CD14-positive monocyte (primary cell): ENCODE data around the gene CMTM4. TPM values are rescaled to one million over a fixed set of nuclear protein-coding genes. Genes with fewer than 3 reads are reported as not detected.

Source experiments
- DNase-seq, 3 donors: peaks; one replicate each; pipeline ENCODE4 v3.0.0-alpha.2; 2011 to 2022
- H2AFZ ChIP-seq: 2 replicates; pipeline ENCODE4 v1.6.0; 2012; ENCODE audit warnings: mild to moderate bottlenecking, low read depth, low read length, inconsistent platforms; ENCODE audit not compliant: insufficient read depth, poor library complexity, severe bottlenecking
- H3K27ac ChIP-seq, 2 donors: 1 replicate in 1 of 2; 2 replicates in 1 of 2; pipeline ENCODE4 v1.5.1; 2012 to 2013; ENCODE audit warnings: low read length in 2 of 2, control low read depth in 1 of 2, inconsistent platforms in 1 of 2, low read depth in 1 of 2, mild to moderate bottlenecking in 1 of 2
- H3K27me3 ChIP-seq, 2 donors: one replicate each; pipeline versions ENCODE4 v1.6.0 to v1.6.1; 2011 to 2013; ENCODE audit warnings: low read length in 2 of 2; ENCODE audit not compliant: control insufficient read depth in 2 of 2, insufficient read depth in 2 of 2
- H3K36me3 ChIP-seq, 2 donors: replicated peaks in 1 of 2; 1 replicate in 1 of 2; 2 replicates in 1 of 2; pipeline versions ENCODE4 v1.5.1 to v1.6.1; 2012 to 2013; ENCODE audit warnings: low read length in 2 of 2, control low read depth in 1 of 2, inconsistent platforms in 1 of 2, mild to moderate bottlenecking in 1 of 2; ENCODE audit not compliant: insufficient read depth in 2 of 2, control insufficient read depth in 1 of 2
- H3K4me1 ChIP-seq, 2 donors: 1 replicate in 1 of 2; 2 replicates in 1 of 2; pipeline versions ENCODE4 v1.5.1 to v1.6.1; 2012 to 2013; ENCODE audit warnings: low read length in 2 of 2, control low read depth in 1 of 2, inconsistent platforms in 1 of 2, mild to moderate bottlenecking in 1 of 2, moderate library complexity in 1 of 2; ENCODE audit not compliant: insufficient read depth in 2 of 2, control insufficient read depth in 1 of 2
- H3K4me2 ChIP-seq: replicated peaks from 2 replicates; pipeline ENCODE3; 2012; ENCODE audit warnings: low read length, moderate library complexity, mild to moderate bottlenecking; ENCODE audit not compliant: poor library complexity, severe bottlenecking; ENCODE audit errors: extremely low read depth
- H3K4me3 ChIP-seq, 3 experiments: fragments of 200-600 bp in 1 of 3; sonication (generic) in 1 of 3; replicated peaks in 1 of 3; 1 replicate in 2 of 3; 2 replicates in 1 of 3; pipeline ENCODE4 v1.5.1; 2011 to 2013; ENCODE audit warnings: low read length in 3 of 3, mild to moderate bottlenecking in 3 of 3, control low read depth in 2 of 3, low read depth in 2 of 3, inconsistent platforms in 1 of 3, moderate library complexity in 1 of 3
- H3K79me2 ChIP-seq: 2 replicates; pipeline ENCODE4 v1.6.0; 2012; ENCODE audit warnings: mild to moderate bottlenecking, control low read depth, inconsistent platforms, low read length, moderate library complexity; ENCODE audit not compliant: insufficient read depth
- H3K9ac ChIP-seq: 2 replicates; pipeline ENCODE4 v1.6.0; 2017; ENCODE audit warnings: low read length, mild to moderate bottlenecking; ENCODE audit not compliant: insufficient read depth, poor library complexity, severe bottlenecking
- H3K9me3 ChIP-seq, 2 donors: replicated peaks in 1 of 2; 1 replicate in 1 of 2; 2 replicates in 1 of 2; pipeline versions ENCODE4 v1.5.1 to v1.6.1; 2012 to 2013; ENCODE audit warnings: low read length in 2 of 2, control low read depth in 1 of 2; ENCODE audit not compliant: control insufficient read depth in 1 of 2, insufficient read depth in 1 of 2
- H4K20me1 ChIP-seq: 2 replicates; pipeline ENCODE4 v1.6.0; 2012; ENCODE audit warnings: mild to moderate bottlenecking, low read length, control low read depth, moderate library complexity; ENCODE audit not compliant: insufficient read depth
- H3K27ac Mint-ChIP-seq, 7 donors: one replicate each; pipeline ENCODE4 v1.8.0; 2020; ENCODE audit warnings: mild to moderate bottlenecking in 7 of 7, mixed read lengths in 7 of 7, moderate library complexity in 6 of 7, inconsistent platforms in 2 of 7
- H3K27me3 Mint-ChIP-seq, 3 donors: one replicate each; pipeline ENCODE4 v1.8.0; 2021 to 2022; ENCODE audit warnings: low read depth in 3 of 3, mild to moderate bottlenecking in 3 of 3, mixed read lengths in 3 of 3, moderate library complexity in 3 of 3, inconsistent platforms in 1 of 3
- H3K36me3 Mint-ChIP-seq, 2 donors: one replicate each; pipeline ENCODE4 v1.8.0; 2020; ENCODE audit warnings: mixed read lengths in 2 of 2, inconsistent platforms in 1 of 2, mild to moderate bottlenecking in 1 of 2
- H3K4me1 Mint-ChIP-seq: one replicate; pipeline ENCODE4 v1.8.0; 2020; ENCODE audit warnings: mild to moderate bottlenecking, mixed read lengths
- H3K4me3 Mint-ChIP-seq, 2 donors: one replicate each; pipeline ENCODE4 v1.8.0; 2020; ENCODE audit warnings: mild to moderate bottlenecking in 2 of 2, mixed read lengths in 2 of 2, moderate library complexity in 1 of 2
- H3K9me3 Mint-ChIP-seq, 7 donors: one replicate each; pipeline ENCODE4 v1.8.0; 2020 to 2022; ENCODE audit warnings: mixed read lengths in 7 of 7, mild to moderate bottlenecking in 6 of 7, moderate library complexity in 6 of 7, inconsistent platforms in 2 of 7
- WGBS: methylation state at CpG from one replicate; pipeline ENCODE4 v1.1.5; 2013; ENCODE audit warnings: missing lambda C conversion rate; ENCODE audit not compliant: insufficient coverage; 5-methylcytosine and 5-hydroxymethylcytosine counted together
- intact Hi-C, 2 donors: fragments of 100-400 bp; cut with micrococcal nuclease; formaldehyde crosslinking; loops; one replicate each; pipeline versions ENCODE4 v1.15.0 to v1.15.1; 2023
- polyA plus RNA-seq, 3 donors: library from polyadenylated mRNA; depleted of rRNA in 1 of 3; unstranded in 2 of 3; stranded (reverse) in 1 of 3; fragments of 300-500 nt in 2 of 3; fragments of >200 nt in 1 of 3; fragmentation: Illumina TruSeq in 2 of 3; gene quantifications; 1 replicate in 2 of 3; 2 replicates in 1 of 3; pipeline ENCODE4 v1.2.3, GENCODE V29; 2012 to 2021
- TF ChIP-seq, protein P1 (sequence below): fragments of 200-600 bp; IDR thresholded peaks from one replicate; pipeline ENCODE4 v1.8.0; 2022; ENCODE audit warnings: antibody characterized with exemption, mild to moderate bottlenecking

The CMTM4 gene
- polyA plus RNA-seq, 3 donors, result 0.41 to 21.2 (median 0.45) TPM

- H3K27ac ChIP-seq, result no peak overlapping the region
- H3K79me2 ChIP-seq, result no peaks in the 10 kb centered on the region
- H3K27ac Mint-ChIP-seq, result peak overlapping the region in 1 of 7 donors; percentile 77
- H3K4me3 ChIP-seq, result no peak overlapping the region
- DNase-seq, result no peak
- peaks cover 18 to 20% of the 10 kb centered on the region in 2 donors for H3K27me3 ChIP-seq
- H3K4me2 ChIP-seq, result no peak overlapping the region
- intact Hi-C loops, result no loop called here
- H3K27me3 Mint-ChIP-seq, result peaks cover 19 to 25% (median 22%) of the 10 kb centered on the region in 3 donors
- no peak overlapping the region for H2AFZ ChIP-seq
- H3K9ac ChIP-seq, result no peak overlapping the region
- H3K9me3 Mint-ChIP-seq, result peaks cover 0 to 11% (median 4%) of the 10 kb centered on the region in 7 donors
- H3K36me3 Mint-ChIP-seq, result peaks cover 36 to 40% of the 10 kb centered on the region in 2 donors
- H3K4me1 ChIP-seq, result peaks cover 14 to 19% of the 10 kb centered on the region in 2 donors
- WGBS, result no CpG with 5 or more reads among the region's 1 CpG
- peaks cover 35% of the 10 kb centered on the region for H3K4me1 Mint-ChIP-seq
- TF ChIP-seq, protein P1, sequence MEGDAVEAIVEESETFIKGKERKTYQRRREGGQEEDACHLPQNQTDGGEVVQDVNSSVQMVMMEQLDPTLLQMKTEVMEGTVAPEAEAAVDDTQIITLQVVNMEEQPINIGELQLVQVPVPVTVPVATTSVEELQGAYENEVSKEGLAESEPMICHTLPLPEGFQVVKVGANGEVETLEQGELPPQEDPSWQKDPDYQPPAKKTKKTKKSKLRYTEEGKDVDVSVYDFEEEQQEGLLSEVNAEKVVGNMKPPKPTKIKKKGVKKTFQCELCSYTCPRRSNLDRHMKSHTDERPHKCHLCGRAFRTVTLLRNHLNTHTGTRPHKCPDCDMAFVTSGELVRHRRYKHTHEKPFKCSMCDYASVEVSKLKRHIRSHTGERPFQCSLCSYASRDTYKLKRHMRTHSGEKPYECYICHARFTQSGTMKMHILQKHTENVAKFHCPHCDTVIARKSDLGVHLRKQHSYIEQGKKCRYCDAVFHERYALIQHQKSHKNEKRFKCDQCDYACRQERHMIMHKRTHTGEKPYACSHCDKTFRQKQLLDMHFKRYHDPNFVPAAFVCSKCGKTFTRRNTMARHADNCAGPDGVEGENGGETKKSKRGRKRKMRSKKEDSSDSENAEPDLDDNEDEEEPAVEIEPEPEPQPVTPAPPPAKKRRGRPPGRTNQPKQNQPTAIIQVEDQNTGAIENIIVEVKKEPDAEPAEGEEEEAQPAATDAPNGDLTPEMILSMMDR, result no peak
- H3K9me3 ChIP-seq, result peaks cover 0 to 6% of the 10 kb centered on the region in 2 donors
- peaks cover 0 to 4% of the 10 kb centered on the region in 2 donors for H3K36me3 ChIP-seq
- H4K20me1 ChIP-seq, result peaks cover 8% of the 10 kb centered on the region
- H3K4me3 Mint-ChIP-seq, result no peak overlapping the region
These were observed 122.5 kb downstream of the CMTM4 start for GRCh38 chr16:66574081-66574480.

DNA sequence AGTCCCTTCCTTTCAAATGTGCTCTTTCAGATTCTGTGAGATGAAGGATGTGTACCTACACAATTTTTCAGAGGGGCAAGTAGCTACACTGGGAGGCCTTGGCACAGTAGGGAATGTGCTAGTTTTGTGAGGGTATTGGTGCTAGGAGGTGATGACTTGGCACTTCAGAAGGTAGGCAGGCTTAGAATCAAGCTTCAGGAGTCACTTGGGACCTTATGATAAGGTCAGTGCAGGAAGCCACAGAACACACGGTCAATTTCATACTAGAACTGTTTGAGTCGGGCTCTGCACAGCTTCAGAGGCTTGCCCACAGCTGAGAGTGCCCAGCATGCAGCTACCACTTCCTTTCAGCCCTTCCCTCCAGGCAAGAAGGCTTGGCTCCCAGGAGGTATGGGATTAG is 124.2 kb downstream of the CMTM4 start:
- Histone ChIP-seq H4K20me1 (peaks cover 8% of the 10 kb centered on the region), H3K27me3 (peaks cover under 1 to 4% of the 10 kb centered on the region in 2 donors), H3K4me3 (no peak overlapping the region), H3K27ac (no peak overlapping the region), H3K9me3 (no peaks in the 10 kb centered on the region), H3K9ac (no peak overlapping the region), H3K4me1 (peaks cover 7 to 17% of the 10 kb centered on the region in 2 donors), H3K4me2 (no peak overlapping the region), H3K36me3 (peaks cover 4 to 8% of the 10 kb centered on the region in 2 donors), H2AFZ (no peak overlapping the region), H3K79me2 (no peaks in the 10 kb centered on the region)
- peaks cover 2 to 8% (median 4%) of the 10 kb centered on the region in 3 donors for H3K27me3 Mint-ChIP-seq
- WGBS, result no CpG with 5 or more reads among the region's 2 CpGs
- peaks cover 0 to under 1% (median 0%) of the 10 kb centered on the region in 7 donors for H3K9me3 Mint-ChIP-seq
- H3K4me3 Mint-ChIP-seq, result no peak overlapping the region
- TF ChIP-seq, protein P1, result no peak
- DNase-seq, result no peak
- intact Hi-C loops, result no loop called here
- peak overlapping the region in 4 of 7 donors; percentile 15 to 68 (median 36) for H3K27ac Mint-ChIP-seq
- H3K36me3 Mint-ChIP-seq, result peaks cover 30 to 34% of the 10 kb centered on the region in 2 donors
- H3K4me1 Mint-ChIP-seq, result peaks cover 20% of the 10 kb centered on the region
